ENCODE data around the gene ROBO2.

DNA sequence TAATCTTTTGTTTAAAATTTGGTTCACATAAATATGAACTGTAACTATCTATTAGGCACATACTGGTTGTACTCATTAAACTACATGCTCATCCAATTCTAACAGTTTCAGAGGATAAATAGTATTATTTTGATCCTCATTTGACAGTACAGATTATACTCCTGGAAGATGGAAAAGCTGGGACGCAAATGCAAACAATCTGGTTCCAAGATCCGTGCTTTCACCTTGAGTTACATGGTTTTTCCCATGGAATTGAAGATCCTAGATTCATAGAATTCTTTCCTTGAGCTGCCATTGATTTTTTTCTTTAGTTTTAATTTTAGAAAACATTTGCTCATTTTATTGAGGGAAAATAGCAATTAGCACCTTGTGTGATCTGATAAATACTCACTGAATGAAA lies 285.8 kb downstream of the ROBO2 start:
- TF ChIP-seq, protein P1, sequence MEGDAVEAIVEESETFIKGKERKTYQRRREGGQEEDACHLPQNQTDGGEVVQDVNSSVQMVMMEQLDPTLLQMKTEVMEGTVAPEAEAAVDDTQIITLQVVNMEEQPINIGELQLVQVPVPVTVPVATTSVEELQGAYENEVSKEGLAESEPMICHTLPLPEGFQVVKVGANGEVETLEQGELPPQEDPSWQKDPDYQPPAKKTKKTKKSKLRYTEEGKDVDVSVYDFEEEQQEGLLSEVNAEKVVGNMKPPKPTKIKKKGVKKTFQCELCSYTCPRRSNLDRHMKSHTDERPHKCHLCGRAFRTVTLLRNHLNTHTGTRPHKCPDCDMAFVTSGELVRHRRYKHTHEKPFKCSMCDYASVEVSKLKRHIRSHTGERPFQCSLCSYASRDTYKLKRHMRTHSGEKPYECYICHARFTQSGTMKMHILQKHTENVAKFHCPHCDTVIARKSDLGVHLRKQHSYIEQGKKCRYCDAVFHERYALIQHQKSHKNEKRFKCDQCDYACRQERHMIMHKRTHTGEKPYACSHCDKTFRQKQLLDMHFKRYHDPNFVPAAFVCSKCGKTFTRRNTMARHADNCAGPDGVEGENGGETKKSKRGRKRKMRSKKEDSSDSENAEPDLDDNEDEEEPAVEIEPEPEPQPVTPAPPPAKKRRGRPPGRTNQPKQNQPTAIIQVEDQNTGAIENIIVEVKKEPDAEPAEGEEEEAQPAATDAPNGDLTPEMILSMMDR (conservative IDR thresholded peaks at IDR 0.05 in 1 of 2, IDR thresholded peaks at IDR 0.05 in 1 of 2; ENCODE audit: extremely low read depth in 1 of 2, insufficient read depth in 1 of 2, low read depth in 1 of 2, low read length in 2 of 2) = no peak
- no peak for TF ChIP-seq EZH2 (IDR thresholded peaks at IDR 0.05; ENCODE audit: borderline replicate concordance, low read length)
